ENCODE measurements around the gene PTCD3. TPM values are rescaled to one million over a fixed set of nuclear protein-coding genes. Genes with fewer than 3 reads are reported as not detected.

The PTCD3 gene
- total and polyA plus RNA-seq, 2 of the 4 experiments (the other 2 are of a cell fraction): 44.0 to 48.9 TPM

DNA sequence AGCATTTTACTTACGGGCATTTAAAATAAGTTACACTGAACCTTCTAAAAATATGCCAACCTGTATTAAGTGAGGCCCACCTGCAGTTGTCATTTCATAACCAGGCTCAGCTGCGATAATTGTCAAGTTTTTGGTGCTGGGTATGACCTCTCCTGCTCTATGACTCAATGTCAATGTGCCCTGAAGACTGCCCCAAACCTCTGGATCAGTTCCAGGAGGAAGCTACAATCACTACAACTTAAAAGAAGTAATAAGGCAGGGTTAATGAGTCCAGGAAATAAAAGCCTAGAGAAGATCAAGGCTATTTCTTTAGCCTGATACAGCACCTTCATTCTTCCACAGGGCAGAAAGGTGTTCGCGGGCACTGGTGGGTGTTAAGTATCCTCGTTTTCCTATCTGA, 23.3 kb upstream of the PTCD3 start:
- dilution Hi-C loops (cut with HindIII; ENCODE audit: low sequenced_read_pairs, unreplicated experiment) (no loop called here), in situ Hi-C loops (cut with MboI; ENCODE audit: low sequenced_read_pairs) (no loop called here), intact Hi-C loops (cut with micrococcal nuclease) (loop anchor here (10.0 kb wide), 1 partner anchor 328 kb away; the partner anchor contains the start of gene ATOH8)
- DNase-seq (no peak), ATAC-seq (ENCODE audit: low read depth) (no peak)
- no TSS peak for BruUV-seq (replicated peaks)
- Histone ChIP-seq H3K4me3 (ENCODE audit: insufficient read depth, low read depth, low read length) (no peak overlapping the region), H2BK20ac (ENCODE audit: low read depth, low read length) (no peak overlapping the region), H4K20me1 (ENCODE audit: insufficient read depth, low read length) (peaks cover 4% of the 10 kb centered on the region; the same call in 1 of the 2 replicates), H3K4me1 (ENCODE audit: control insufficient read depth, insufficient read depth, low read length) (no peaks in the 10 kb centered on the region), H3K9ac (ENCODE audit: low read depth, low read length) (no peak overlapping the region), H3K14ac (replicated peaks; ENCODE audit: low read depth, low read length) (no peak overlapping the region), H2BK5ac (ENCODE audit: low read depth, low read length, poor library complexity, severe bottlenecking) (no peak overlapping the region), H3K27me3 (ENCODE audit: control insufficient read depth, insufficient read depth, low read length) (no peaks in the 10 kb centered on the region), H4K91ac (ENCODE audit: insufficient read depth, low read depth, low read length) (no peak overlapping the region), H3K4me2 (ENCODE audit: low read depth, low read length) (no peak overlapping the region), H3K18ac (ENCODE audit: low read depth, low read length) (no peak overlapping the region), H2BK120ac (ENCODE audit: low read depth, low read length) (no peak overlapping the region), H3K79me1 (ENCODE audit: low read depth in 1 of 2, low read length in 2 of 2) (no peaks in the 10 kb centered on the region; a peak in 1 of 4 replicates), H4K8ac (ENCODE audit: low read depth in 2 of 2, low read length in 2 of 2) (no peak overlapping the region), H3K56ac (ENCODE audit: extremely low read depth, insufficient read depth, low read length) (no peak overlapping the region), H2AFZ (replicated peaks; ENCODE audit: low read length, poor library complexity) (no peak overlapping the region), H3K27ac (ENCODE audit: insufficient read depth, low read length) (no peak overlapping the region), H2AK5ac (ENCODE audit: low read depth, low read length) (no peak overlapping the region), H3K36me3 (ENCODE audit: control insufficient read depth, insufficient read depth, low read length) (peaks cover 31% of the 10 kb centered on the region), H3K9me3 (ENCODE audit: control insufficient read depth, insufficient read depth, low read length) (no peaks in the 10 kb centered on the region), H3K4ac (ENCODE audit: low read depth, low read length) (no peak overlapping the region), H2BK15ac (ENCODE audit: low read depth, low read length) (no peak overlapping the region), H2AK9ac (replicated peaks; ENCODE audit: low read depth, low read length, poor library complexity) (no peak overlapping the region), H4K5ac (ENCODE audit: low read depth, low read length) (no peak overlapping the region), H3K23ac (ENCODE audit: low read depth, low read length) (no peak overlapping the region), H3K9me1 (ENCODE audit: insufficient read depth, low read length) (no peaks in the 10 kb centered on the region)
- POLR2A ChIA-PET (ENCODE audit: unreplicated experiment): no interaction called here
- CTCF ChIA-PET: interaction anchor here (0.7 kb wide), 1 partner anchor 255 kb away, joined by 3 read pairs; no protein-coding TSS in a partner anchor
- TF ChIP-seq RFX5 (IDR thresholded peaks at IDR 0.05; ENCODE audit: low read depth, low read length): no peak
- no peak for TF ChIP-seq BHLHE40 (IDR thresholded peaks at IDR 0.05; ENCODE audit: low read depth, low read length)
- TF ChIP-seq RCOR1 (IDR thresholded peaks at IDR 0.05; ENCODE audit: insufficient replicate concordance, low read length): no peak
- TF ChIP-seq SMC3 (IDR thresholded peaks at IDR 0.05; ENCODE audit: low read depth, low read length): no peak
- TF ChIP-seq MXI1 (IDR thresholded peaks at IDR 0.05; ENCODE audit: borderline replicate concordance, low read depth, low read length): no peak
- TF ChIP-seq MAFK (IDR thresholded peaks at IDR 0.05; ENCODE audit: low read depth, low read length): no peak
- TF ChIP-seq, protein P1, sequence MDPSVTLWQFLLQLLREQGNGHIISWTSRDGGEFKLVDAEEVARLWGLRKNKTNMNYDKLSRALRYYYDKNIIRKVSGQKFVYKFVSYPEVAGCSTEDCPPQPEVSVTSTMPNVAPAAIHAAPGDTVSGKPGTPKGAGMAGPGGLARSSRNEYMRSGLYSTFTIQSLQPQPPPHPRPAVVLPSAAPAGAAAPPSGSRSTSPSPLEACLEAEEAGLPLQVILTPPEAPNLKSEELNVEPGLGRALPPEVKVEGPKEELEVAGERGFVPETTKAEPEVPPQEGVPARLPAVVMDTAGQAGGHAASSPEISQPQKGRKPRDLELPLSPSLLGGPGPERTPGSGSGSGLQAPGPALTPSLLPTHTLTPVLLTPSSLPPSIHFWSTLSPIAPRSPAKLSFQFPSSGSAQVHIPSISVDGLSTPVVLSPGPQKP (IDR thresholded peaks at IDR 0.05; ENCODE audit: borderline replicate concordance, low read depth, low read length): no peak
- no peak for TF ChIP-seq FOS (IDR thresholded peaks at IDR 0.05; ENCODE audit: low read depth, low read length)
- no peak for TF ChIP-seq CHD1 (IDR thresholded peaks at IDR 0.05; ENCODE audit: low read depth, low read length)
- no peak for TF ChIP-seq POLR2A (IDR thresholded peaks at IDR 0.05; ENCODE audit: low read depth, low read length)
- no peak for TF ChIP-seq RAD21 (IDR thresholded peaks at IDR 0.05; ENCODE audit: low read length)
- no peak for TF ChIP-seq NFE2L2 (IDR thresholded peaks at IDR 0.05; ENCODE audit: low read depth, low read length)
- TF ChIP-seq MAZ (IDR thresholded peaks at IDR 0.05; ENCODE audit: borderline replicate concordance, low read depth, low read length): no peak
- TF ChIP-seq USF2 (IDR thresholded peaks at IDR 0.05; ENCODE audit: low read depth, low read length): no peak
- TF ChIP-seq, protein P2, sequence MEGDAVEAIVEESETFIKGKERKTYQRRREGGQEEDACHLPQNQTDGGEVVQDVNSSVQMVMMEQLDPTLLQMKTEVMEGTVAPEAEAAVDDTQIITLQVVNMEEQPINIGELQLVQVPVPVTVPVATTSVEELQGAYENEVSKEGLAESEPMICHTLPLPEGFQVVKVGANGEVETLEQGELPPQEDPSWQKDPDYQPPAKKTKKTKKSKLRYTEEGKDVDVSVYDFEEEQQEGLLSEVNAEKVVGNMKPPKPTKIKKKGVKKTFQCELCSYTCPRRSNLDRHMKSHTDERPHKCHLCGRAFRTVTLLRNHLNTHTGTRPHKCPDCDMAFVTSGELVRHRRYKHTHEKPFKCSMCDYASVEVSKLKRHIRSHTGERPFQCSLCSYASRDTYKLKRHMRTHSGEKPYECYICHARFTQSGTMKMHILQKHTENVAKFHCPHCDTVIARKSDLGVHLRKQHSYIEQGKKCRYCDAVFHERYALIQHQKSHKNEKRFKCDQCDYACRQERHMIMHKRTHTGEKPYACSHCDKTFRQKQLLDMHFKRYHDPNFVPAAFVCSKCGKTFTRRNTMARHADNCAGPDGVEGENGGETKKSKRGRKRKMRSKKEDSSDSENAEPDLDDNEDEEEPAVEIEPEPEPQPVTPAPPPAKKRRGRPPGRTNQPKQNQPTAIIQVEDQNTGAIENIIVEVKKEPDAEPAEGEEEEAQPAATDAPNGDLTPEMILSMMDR (conservative IDR thresholded peaks at IDR 0.05; ENCODE audit: low read depth, low read length): no peak
- no peak for TF ChIP-seq CEBPB (IDR thresholded peaks at IDR 0.05; ENCODE audit: low read depth, low read length)
- WGBS, 2 experiments (ENCODE audit: extremely low coverage in 2 of 2, insufficient read length in 1 of 2): no CpG with 5 or more reads among the region's 5 CpGs
